Measurements from ENCODE around the gene BAD.

DNA sequence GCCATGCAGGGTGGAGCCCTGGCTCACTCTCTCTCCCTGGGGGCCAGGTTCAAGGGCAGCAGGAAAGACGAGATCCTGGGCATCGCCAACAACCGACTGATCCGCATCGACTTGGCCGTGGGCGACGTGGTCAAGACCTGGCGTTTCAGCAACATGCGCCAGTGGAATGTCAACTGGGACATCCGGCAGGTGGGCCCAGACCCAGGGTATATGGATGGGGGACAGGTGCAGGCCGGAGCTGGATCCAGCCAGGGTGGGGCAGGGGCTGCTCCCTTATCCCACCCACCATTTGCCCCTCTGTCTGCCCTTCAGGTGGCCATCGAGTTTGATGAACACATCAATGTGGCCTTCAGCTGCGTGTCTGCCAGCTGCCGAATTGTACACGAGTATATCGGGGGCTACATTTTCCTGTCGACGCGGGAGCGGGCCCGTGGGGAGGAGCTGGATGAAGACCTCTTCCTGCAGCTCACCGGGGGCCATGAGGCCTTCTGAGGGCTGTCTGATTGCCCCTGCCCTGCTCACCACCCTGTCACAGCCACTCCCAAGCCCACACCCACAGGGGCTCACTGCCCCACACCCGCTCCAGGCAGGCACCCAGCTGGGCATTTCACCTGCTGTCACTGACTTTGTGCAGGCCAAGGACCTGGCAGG, 61.3 kb downstream of the BAD start:
- TF ChIP-seq, protein P1, sequence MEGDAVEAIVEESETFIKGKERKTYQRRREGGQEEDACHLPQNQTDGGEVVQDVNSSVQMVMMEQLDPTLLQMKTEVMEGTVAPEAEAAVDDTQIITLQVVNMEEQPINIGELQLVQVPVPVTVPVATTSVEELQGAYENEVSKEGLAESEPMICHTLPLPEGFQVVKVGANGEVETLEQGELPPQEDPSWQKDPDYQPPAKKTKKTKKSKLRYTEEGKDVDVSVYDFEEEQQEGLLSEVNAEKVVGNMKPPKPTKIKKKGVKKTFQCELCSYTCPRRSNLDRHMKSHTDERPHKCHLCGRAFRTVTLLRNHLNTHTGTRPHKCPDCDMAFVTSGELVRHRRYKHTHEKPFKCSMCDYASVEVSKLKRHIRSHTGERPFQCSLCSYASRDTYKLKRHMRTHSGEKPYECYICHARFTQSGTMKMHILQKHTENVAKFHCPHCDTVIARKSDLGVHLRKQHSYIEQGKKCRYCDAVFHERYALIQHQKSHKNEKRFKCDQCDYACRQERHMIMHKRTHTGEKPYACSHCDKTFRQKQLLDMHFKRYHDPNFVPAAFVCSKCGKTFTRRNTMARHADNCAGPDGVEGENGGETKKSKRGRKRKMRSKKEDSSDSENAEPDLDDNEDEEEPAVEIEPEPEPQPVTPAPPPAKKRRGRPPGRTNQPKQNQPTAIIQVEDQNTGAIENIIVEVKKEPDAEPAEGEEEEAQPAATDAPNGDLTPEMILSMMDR (optimal IDR thresholded peaks at IDR 0.05 in 1 of 3, IDR thresholded peaks at IDR 0.05 in 1 of 3, conservative IDR thresholded peaks at IDR 0.05 in 1 of 3; ENCODE audit: extremely low read depth in 1 of 3, insufficient read depth in 2 of 3, low read length in 3 of 3) = no peak
- no peak for TF ChIP-seq EZH2 (IDR thresholded peaks at IDR 0.05; ENCODE audit: low read length)

Data from keratinocyte (primary cell).